Muscle of back (tissue), 11 donors: ENCODE measurements around the gene PDZK1. TPM values are rescaled to one million over a fixed set of nuclear protein-coding genes. Genes with fewer than 3 reads are reported as not detected.
"Not testable (repeated sequence)": the region's sequence is repeated elsewhere in the genome, so short reads cannot be mapped to it uniquely, and the experiment has no call there.

Experiments used
- DNase-seq, 3 donors: peaks; one replicate each; pipeline versions ENCODE4 v3.0.0 to v3.0.0-alpha.2; 2013
- polyA plus RNA-seq, 10 donors: library from polyadenylated mRNA; unstranded; fragments of 120-200 nt; gene quantifications; one replicate each; pipeline ENCODE4 v1.2.1, GENCODE V29; 2013; ENCODE audit not compliant: insufficient read length in 10 of 10

The PDZK1 gene
- polyA plus RNA-seq, 10 donors = 0.34 to 1.5 (median 0.91) TPM

- DNase-seq = not testable (repeated sequence)
Measured at GRCh38 chr1:145656245-145656943, 50.8 kb downstream of the PDZK1 start.

- not testable (repeated sequence) for DNase-seq
Measured at GRCh38 chr1:145643990-145644389, 63.2 kb downstream of the PDZK1 start.

- not testable (repeated sequence) for DNase-seq
Measured at GRCh38 chr1:145641886-145642285, 65.3 kb downstream of the PDZK1 start.

GRCh38 chr1:145636237-145636636, 70.9 kb downstream of the PDZK1 start:
- DNase-seq = not testable (repeated sequence)

DNA sequence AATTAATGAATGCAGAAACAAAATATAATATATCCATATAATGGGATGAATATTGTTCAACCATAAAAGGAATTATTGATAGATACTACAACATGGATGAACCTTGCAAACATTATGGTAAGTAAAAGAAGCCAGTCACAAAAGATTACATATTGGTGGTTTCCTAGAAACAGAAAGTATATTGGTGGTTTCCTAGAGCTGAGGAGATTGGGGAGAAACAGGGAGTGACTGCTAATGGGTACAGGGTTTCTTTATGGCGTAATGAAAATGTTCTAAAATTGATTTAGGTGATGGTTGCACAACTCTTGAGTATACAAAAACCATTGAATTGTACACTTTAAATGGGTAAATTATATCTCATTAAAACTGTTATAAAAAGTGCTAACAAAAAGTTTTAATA, 85.0 kb downstream of the PDZK1 start:
- not testable (repeated sequence) for DNase-seq

Other genes with a start within 250 kb of the PDZK1 start
- 10 to 100 TPM in 8 of 10 donors, 1 to 10 TPM in 2; 9.7 to 19.1 (median 14.1) TPM for gene GPR89A, start 99.4 kb downstream of the PDZK1 start, polyA plus RNA-seq
- 1 to 10 TPM in 4 of 10 donors, under 1 TPM in 6; 0.25 to 1.8 (median 0.62) TPM for gene CD160, start 12.1 kb upstream of the PDZK1 start, polyA plus RNA-seq
- 10 to 100 TPM; 11.2 to 21.2 (median 15.5) TPM for gene RNF115, start 116.7 kb upstream of the PDZK1 start, polyA plus RNA-seq
- 10 to 100 TPM; 18.2 to 22.9 (median 21.0) TPM for gene POLR3C, start 116.8 kb upstream of the PDZK1 start, polyA plus RNA-seq
- 10 to 100 TPM in 8 of 10 donors, 1 to 10 TPM in 2; 8.4 to 17.9 (median 12.9) TPM for gene NUDT17, start 138.3 kb upstream of the PDZK1 start, polyA plus RNA-seq
- gene PIAS3, start 151.7 kb upstream of the PDZK1 start, polyA plus RNA-seq = 10 to 100 TPM; 37.9 to 62.4 (median 45.7) TPM
- 1 to 10 TPM; 1.8 to 4.6 (median 2.3) TPM for gene ANKRD35, start 178.5 kb upstream of the PDZK1 start, polyA plus RNA-seq
- gene ITGA10, start 202.7 kb upstream of the PDZK1 start, polyA plus RNA-seq = 10 to 100 TPM in 2 of 10 donors, 1 to 10 TPM in 8; 2.4 to 17.0 (median 7.5) TPM
- gene PEX11B, start 211.3 kb upstream of the PDZK1 start, polyA plus RNA-seq = 10 to 100 TPM; 19.5 to 27.3 (median 23.9) TPM
- 100 to 1,000 TPM; 113 to 144 (median 122) TPM for gene RBM8A, start 220.1 kb upstream of the PDZK1 start, polyA plus RNA-seq